Measurements from ENCODE around the gene LAMB4. TPM values are rescaled to one million over a fixed set of nuclear protein-coding genes. Genes with fewer than 3 reads are reported as not detected.
A peak's percentile ranks its signal among the peaks of the same experiment; 100 is the strongest.

The LAMB4 gene
- total RNA-seq, 2 donors from 2014 or later = 0.42 TPM; not detected in 1

DNA sequence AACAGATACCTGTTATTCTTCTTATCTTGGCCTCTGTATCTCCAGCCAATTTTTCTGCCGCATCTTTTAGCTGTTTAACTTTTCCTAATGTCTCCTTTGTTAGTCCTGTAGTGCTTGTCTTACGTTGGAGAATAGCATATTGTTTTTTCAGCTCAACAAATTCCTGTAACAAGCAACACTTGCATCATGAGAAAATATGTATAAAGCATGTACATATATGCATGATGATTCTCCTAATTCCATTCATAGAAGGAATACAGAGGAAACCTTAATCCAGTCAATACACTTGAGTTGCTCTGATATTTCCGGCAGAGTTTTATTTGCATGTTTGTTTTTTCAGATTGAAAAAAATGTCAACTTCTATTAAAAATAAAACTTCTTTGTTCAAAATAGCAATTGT lies 101.1 kb downstream of the LAMB4 start:
- intact Hi-C loops (cut with DNase I, micrococcal nuclease) = no loop called here
- ATAC-seq (no peak), DNase-seq (no peak)

DNA sequence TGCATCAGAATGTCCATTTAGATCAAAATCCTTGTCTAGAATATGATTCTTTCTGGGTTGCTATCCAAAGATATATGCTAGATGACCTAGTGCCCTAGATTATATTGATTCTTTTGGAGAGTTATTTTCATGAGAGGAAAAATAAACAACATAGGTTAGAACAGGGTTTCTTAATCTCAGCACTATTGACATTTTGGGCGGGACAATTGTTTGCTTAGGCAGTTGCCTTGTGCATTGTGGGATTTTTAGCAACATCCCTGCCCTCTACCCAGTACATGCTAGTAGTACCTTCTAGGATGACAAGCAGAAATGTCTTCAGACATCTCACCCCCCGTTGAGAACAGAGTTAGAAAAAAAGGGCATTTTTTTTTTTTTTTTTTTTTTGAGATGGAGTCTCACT lies 102.0 kb downstream of the LAMB4 start:
- intact Hi-C loops (cut with DNase I, micrococcal nuclease) = no loop called here
- ATAC-seq = peak; percentile 99

DNA sequence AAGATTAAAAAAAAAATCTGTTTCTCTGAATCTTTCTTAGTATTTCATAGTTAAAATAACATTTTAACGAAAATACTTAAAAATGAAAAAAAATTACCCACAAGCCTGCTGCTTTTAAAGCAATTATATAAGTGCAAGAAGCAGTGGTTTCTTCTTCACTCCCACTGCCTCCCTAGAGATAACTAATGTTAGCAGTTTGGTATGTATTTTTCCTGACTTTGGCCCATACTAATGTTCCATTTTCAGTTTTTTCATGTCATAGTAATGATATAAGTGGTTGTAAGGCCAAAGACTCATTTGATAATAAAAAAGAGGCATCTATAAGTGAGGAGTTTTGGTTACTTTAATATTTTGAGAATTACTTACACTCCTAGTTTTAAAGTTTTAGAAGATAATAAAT lies 102.9 kb downstream of the LAMB4 start:
- ATAC-seq (no peak), DNase-seq (no peak)
- intact Hi-C loops (cut with DNase I, micrococcal nuclease) = no loop called here

More for the DNA sequence above, 102.0 kb downstream of the LAMB4 start:
- DNase-seq = no peak

DNA sequence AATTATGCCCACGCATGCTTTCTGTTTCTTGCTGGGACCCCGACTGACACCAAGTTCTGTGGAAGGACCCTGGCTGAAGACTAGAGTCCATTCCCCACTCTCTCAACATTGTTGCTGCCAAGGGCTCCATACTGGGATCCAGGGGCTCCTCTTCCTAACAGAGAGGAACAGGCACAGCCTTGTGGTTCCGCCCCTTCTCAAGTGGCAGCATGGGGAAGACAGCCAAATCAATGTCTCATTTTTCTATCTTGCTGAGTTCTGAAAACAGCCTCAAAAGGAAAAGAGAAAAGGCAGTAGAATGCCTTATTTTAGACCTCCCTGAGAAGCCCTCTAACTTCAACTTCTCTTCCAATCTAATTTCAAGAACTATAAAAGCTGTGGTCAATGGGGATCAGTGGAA lies 103.5 kb downstream of the LAMB4 start:
- no peak for DNase-seq
- no peak for ATAC-seq
- intact Hi-C loops (cut with DNase I, micrococcal nuclease) = no loop called here

DNA sequence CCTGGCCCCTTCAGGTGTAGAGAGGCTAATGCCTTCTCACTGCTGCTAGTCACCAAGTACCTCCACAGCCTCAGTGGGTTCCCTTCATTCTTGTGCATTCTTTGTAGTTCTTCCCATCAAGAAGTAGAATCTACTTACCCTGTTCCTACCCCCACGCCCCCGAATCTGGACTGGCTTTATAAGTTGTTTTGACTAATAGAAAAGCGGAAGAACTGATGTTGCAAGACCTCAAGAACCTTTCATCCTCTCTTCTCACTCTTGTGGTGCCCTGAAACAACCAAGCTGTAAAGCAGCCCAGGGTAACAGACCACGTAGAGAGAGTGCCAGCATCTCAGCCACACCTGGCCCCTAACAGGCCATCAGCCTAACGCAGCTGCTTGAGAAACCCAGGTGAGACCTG lies 104.0 kb downstream of the LAMB4 start:
- ATAC-seq = no peak
- no peak for DNase-seq
- intact Hi-C loops (cut with DNase I, micrococcal nuclease) = no loop called here

DNA sequence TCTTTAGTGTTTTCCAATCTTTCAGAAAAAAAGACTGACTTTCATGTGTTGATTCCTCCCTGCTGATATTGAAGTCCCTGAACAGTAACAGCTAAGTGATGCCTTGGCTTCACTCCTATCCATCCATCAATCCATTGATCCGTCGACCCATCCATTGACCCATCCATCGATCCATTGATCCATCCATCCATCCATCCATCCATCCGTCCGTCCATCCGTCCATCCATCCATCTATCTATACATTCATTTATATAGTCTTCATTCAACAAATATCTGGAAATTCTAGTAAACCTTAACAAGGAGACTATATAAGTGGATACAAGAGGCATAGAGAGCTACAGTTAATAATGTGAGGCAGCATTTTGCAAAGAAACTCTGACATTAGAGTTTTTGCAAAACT lies 105.6 kb downstream of the LAMB4 start:
- DNase-seq (no peak), ATAC-seq (no peak)
- intact Hi-C loops (cut with DNase I, micrococcal nuclease) = no loop called here

DNA sequence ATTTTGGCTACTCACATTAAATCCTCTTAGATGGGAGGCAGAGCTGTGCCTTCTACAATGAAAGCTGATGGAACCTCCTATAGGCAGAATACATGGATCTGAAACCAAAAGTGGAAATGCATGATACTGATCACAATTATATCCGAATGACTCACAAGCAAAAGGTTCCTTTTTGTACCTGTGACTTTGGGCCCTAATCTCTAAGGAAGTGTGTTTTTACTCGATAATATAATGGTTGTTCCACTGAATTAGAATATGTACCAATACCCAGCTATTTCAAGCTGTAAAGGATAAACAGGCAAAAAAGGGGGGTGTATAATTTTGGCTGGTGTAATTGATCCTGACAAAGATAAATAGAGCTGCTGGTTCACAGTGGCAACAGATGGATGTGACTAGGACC lies 109.6 kb downstream of the LAMB4 start:
- no peak for ATAC-seq
- no peak for DNase-seq
- intact Hi-C loops (cut with DNase I, micrococcal nuclease) = no loop called here

DNA sequence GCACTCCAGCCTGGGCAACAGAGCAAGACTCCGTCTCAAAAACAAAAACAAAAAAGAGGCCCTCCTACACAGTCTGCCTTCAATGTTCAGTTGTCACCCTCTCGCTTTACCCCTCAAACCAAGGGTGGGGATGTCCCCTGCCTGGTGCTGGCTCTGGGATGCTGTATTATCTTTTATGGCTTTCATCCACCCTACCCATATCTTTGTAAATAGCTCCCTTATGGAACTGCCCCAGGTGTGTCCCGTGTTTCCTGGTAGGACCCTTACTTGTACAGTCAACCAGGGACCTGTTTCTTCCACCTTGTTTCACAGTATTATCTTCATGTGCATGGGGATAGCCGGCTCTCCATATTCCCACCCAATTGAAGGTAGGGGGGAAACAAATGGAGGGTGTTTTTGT lies 111.5 kb downstream of the LAMB4 start:
- peak; percentile 56 for ATAC-seq

DNA sequence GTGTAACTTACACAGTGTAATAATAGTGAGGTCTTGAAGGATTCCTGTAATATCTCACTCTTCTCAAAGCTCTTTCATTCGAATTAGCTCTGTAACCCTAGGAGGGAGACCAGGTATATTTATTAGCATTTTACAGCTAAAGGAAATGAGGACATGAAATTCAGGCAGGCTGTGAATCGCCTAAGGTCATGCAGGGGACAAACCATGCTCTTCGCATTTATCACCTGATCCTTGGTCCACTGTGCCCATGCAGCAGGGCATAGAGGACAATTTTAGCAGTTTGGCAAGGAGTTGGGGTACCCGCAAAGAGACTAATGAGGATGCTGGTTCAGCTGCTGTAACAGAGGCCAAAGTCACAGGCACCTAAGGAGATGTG lies 112.4 kb downstream of the LAMB4 start:
- ATAC-seq (no peak), DNase-seq (no peak)
- intact Hi-C loops (cut with DNase I, micrococcal nuclease) = no loop called here

More for the DNA sequence above, 111.5 kb downstream of the LAMB4 start:
- DNase-seq = no peak
- intact Hi-C loops (cut with DNase I, micrococcal nuclease) = no loop called here

DNA sequence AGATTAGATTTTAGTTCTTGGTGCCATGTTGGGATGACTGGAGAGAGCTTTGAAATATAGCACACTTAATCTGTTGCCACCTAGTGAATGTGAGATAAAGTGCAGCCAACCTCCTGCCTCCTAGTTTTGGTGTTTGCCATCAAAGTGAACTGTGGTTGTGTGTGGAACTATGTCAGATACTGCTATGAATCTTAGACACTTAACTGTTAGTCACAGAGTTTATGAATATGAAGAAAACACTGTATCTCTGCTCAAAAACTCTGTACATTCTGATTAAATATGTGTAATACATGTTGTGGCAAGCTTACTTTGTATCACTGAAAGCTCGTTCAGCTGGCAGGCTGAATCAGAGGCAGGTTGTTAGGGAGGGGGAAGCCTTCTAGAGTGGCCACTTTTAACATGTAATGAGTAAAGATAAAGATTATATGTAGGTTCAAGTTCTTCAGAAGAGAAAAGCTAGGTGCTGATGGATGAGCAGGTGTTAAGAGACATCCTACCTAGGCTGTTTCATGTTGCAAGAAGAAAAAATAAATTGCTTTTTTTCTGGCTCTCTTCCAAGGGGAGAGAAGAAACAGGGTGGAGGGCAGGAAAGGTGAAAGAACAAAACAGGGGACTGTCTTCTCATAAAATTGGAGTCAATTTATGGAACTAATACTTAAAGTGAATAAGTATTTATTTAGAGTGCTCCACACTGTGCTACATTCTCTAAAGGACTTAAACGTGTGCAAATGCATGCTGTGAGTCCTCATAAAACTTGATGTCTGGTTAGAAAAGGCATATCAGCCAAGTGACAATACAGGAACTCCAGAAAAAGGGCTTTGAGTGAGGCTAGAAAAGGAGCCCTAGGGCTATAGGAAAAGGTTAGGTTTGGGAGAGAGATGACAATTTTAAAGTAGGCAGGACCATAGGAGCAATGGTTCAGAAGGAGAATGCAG lies 113.1 kb downstream of the LAMB4 start:
- ATAC-seq (peak; percentile 51), DNase-seq (no peak)
- intact Hi-C loops (cut with DNase I, micrococcal nuclease) = no loop called here

DNA sequence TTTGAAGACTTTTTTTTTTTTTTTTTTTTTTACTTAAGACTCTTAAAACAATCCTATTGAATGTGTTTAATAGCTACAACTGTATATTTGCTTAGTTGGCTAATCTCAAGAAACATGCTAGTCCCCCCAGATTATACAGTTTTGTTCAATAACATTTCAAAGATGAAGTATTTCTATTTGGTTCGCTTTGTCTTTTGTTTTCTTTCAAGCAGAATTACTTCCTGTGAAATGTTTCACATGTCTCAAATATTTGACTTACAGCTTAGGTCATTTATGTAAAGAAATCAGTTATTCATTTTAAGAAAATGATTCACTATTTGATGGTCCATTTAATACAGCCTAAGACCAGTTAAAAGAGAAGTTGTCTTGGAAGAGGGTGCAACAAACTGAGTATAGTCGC lies 114.4 kb downstream of the LAMB4 start:
- ATAC-seq (no peak), DNase-seq (no peak)
- intact Hi-C loops (cut with DNase I, micrococcal nuclease) = no loop called here

DNA sequence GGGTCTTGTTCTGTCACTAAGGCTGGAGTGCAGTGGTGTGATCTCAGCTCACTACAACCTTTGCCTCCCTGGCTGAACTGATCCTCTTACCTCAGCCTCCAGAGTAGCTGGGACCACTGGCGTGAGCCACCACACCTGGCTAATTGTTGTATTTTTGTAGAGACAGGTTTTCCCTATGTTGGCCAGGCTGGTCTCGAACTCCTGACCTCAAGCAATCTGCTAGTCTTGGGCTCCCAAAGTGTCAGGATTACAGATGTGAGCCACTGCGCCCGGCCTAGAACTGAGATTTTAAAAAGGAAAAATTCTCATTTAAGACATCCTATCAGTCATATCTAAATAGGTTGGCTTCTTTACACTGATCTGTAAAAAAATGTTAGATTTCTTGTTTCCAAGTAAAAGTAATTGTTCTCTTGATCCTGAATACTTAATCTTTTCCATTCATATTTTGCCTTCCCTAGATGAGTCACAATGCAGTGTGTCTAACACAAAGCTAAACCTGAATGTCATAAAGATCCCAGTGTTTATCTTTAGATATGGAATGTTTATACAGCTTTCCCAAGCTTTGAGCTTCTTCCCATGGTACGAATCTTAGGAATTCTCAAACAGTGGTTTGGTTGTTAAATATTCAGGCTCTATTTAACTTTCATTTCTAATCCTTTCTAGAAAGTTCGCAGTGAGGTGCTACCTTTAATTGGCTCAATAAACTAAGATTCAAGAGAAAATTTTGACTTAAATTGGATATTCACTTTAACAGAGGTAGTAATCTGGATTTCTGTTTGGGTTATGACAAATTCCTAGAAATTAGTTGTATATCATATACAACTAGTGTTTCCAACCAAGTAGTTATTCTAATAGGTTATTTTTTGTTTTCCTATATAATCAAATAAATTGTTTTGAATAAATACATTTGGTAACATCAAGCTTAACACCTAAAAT lies 115.1 kb downstream of the LAMB4 start:
- intact Hi-C loops (cut with DNase I, micrococcal nuclease) = no loop called here
- no peak for DNase-seq
- ATAC-seq = peak; percentile 66

DNA sequence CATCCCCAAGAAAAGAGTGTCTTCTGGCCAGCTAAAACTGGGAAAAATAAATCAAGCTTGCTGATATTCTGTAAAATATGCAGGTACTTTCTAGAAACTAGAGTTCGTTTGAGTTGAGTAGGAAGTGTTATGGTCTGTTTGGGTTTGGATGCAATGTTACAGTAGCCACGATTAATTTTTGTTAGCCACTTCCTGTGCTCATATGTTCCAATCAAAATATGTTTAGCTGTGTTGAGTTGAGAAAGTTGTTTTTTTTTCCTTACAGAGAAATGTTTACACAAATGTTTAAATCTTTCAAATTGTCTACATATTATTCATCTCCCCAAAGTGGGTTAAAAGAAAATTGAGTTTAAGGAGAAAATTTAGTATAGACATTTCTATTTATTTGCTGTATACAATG lies 115.9 kb downstream of the LAMB4 start:
- intact Hi-C loops (cut with DNase I, micrococcal nuclease) = no loop called here
- DNase-seq (no peak), ATAC-seq (no peak)

DNA sequence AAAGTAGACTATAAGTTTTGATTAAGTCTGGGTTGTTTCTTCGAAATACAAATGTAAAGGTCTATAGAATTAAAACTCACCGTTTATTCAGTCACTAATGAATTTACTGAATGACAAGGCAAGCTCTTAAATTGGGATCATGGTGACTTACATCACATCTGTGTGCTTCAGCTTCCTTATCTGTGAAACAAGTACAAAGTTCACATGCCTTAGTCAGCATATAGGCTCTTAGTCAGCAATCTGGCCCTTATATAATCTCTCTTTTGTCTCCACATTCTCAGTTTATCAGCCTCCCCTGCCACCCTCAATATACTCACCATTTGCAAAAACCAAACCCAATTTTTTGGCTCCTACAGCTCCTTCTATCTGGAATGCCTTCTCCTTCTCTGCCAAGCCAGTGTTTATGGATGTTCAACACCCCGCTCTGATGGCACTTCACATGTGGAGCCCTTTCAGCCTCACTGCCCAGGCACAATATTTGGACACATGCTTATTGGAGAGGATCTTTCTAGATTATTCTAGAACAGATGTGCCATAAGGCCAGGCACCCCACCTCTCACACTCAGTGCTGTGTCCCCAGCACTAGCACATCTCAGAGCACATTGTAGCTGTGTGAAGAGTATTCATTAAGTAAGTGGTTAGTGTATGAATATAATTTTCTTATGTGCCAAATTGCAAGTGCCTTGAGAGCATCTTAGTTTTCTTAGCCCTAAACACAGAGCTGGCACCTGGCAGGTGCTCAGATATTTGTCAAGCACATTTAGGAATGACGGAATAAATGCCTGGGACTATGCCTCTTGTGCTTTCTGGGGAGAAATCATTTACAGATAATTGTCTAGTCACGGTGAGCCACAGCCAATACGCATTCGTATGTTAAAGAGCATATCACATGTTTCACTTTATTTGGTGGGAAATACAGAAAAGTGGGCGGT lies 117.4 kb downstream of the LAMB4 start:
- peak; percentile 83 for ATAC-seq
- intact Hi-C loops (cut with DNase I, micrococcal nuclease) = no loop called here
- DNase-seq = no peak

DNA sequence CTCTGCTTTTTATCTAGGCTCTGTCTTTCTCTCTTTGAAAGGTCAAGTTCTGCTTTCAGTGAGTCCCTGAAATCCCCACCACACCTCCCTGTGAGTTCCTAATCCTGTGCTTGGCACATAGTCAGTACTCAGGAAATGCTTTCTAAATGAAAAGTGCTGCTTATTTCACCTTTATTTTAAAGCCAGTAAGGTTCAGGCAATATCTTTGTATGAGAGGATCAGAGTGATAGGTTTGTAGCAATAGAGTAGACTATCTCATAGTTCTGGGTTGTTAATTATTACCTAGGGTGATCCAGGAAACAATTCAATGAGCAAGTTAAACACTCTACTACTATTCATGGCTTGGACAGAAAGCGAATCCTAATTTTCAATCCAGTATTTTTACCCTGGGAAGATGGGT lies 119.8 kb downstream of the LAMB4 start:
- no peak for DNase-seq
- ATAC-seq = peak; percentile 76
- intact Hi-C loops (cut with DNase I, micrococcal nuclease) = no loop called here

DNA sequence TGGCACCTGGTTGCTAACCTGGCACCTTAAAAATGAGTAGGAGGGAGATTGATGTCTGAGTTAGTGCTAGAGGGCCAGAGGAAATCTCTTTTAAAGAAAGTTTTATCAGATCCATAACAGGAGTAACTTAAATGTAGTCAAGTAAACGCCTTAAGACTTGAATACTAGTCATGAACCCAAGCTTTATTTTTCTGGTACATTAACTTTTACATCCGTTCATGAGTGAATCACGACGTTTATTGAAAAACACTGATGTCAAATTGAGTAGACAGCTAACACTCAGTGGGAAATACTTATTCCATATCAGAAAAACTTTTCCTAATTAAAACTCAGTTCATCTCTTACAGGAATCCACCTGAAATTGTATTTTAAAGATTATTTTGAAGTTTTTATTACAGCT lies 120.3 kb downstream of the LAMB4 start:
- intact Hi-C loops (cut with DNase I, micrococcal nuclease) = no loop called here
- DNase-seq (no peak), ATAC-seq (no peak)

DNA sequence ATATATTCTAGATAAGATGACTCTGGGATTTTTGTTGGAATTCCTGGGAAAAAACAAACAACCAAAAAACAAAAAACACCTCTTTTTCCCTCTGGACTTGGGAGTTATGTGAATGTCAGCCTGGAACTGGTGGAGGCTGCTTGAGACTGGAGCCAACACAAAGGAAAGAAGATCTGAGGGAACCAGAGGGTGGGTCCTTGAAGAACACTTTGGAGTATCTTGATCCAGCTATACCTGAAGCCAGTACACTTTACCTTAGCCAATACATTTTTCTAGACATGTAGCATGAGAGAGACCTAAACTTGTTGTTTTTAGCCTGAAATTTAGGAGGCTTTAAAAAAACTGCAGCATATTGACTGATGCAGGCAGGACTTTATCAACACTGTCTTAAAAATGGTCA lies 121.3 kb downstream of the LAMB4 start:
- intact Hi-C loops (cut with DNase I, micrococcal nuclease) = no loop called here
- ATAC-seq = no peak
- DNase-seq = no peak

DNA sequence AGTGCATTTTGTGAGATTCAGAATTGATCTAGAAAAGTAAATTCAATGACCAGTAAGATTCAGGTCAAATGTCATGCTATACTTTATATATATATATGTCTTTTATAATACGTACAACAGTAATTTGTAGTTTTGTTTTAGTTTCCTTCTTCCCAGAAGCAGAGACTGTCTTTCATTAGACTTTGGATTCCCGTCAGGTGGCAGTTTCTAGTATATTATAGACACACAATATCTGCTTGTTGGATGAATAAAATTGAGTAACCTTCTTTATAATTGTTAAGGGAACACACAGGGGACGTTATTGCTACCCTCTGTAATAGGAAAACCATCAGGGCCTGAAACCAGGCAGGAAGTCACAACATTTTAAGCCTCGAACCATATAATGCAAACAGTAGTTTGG lies 121.9 kb downstream of the LAMB4 start:
- DNase-seq (no peak), ATAC-seq (peak; percentile 24)
- intact Hi-C loops (cut with DNase I, micrococcal nuclease) = no loop called here

DNA sequence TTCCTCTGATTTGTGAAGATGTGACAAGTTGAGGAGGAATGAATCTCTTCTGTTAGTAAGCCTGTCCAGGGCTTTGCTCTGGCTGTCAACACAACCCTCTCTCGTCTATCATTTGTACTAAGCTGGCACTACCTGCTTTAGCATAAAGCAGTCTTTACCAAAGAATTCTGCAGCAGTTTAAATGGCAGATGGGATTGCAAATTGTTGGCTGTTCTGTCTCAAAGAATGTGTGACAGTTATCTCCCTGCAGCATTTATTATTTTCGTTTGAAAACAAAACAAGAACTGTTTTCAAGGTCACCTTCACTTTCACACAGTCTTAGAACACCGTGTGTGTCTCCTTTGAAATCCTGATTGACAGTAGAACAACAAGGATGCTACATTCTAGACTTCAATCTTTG lies 122.4 kb downstream of the LAMB4 start:
- no peak for DNase-seq
- intact Hi-C loops (cut with DNase I, micrococcal nuclease) = no loop called here
- ATAC-seq = no peak
